Activated CD4-positive, alpha-beta memory T cell treated with anti-CD3 and anti-CD28 coated beads, Interleukin-2, amount 10 ng/mL, durations not matched to agents 7 days and 5 days (primary cell): ENCODE data around the gene PLA2G2E. TPM values are rescaled to one million over a fixed set of nuclear protein-coding genes. Genes with fewer than 3 reads are reported as not detected.
"Not testable (repeated sequence)": the region's sequence is repeated elsewhere in the genome, so short reads cannot be mapped to it uniquely, and the experiment has no call there.

Experiments
- CTCF ChIA-PET: fragments of 350-600 bp; sonication (Branson Sonifier 250); formaldehyde crosslinking; loops from one replicate; lab custom pipeline; 2021; ENCODE audit warnings: antibody characterized with exemption, inconsistent platforms; lab: Charles Lee
- POLR2A ChIA-PET: fragments of 350-600 bp; sonication (Branson Sonifier 250); formaldehyde crosslinking; loops from one replicate; lab custom pipeline; 2021; ENCODE audit warnings: antibody characterized with exemption; lab: Charles Lee
- DNase-seq: peaks from one replicate; pipeline ENCODE4 v3.0.0-alpha.2; 2020
- H3K27ac Mint-ChIP-seq: one replicate; pipeline ENCODE4 v1.8.0; 2021; ENCODE audit warnings: mild to moderate bottlenecking, mixed read lengths
- H3K27me3 Mint-ChIP-seq: one replicate; pipeline ENCODE4 v1.8.0; 2021; ENCODE audit warnings: mixed read lengths
- H3K36me3 Mint-ChIP-seq: one replicate; pipeline ENCODE4 v1.8.0; 2021; ENCODE audit warnings: low read depth, mixed read lengths
- H3K4me1 Mint-ChIP-seq: one replicate; pipeline ENCODE4 v1.8.0; 2021; ENCODE audit warnings: mixed read lengths
- H3K4me3 Mint-ChIP-seq: one replicate; pipeline ENCODE4 v1.8.0; 2021; ENCODE audit warnings: mild to moderate bottlenecking, mixed read lengths
- H3K9me3 Mint-ChIP-seq: one replicate; pipeline ENCODE4 v1.8.0; 2021; ENCODE audit warnings: mixed read lengths
- total RNA-seq, 2 experiments: library from RNA; stranded (reverse); gene quantifications; one replicate each; pipeline ENCODE4 v1.2.3, GENCODE V29; 2021

PLA2G2E gene
- total RNA-seq, 2 experiments from 2014 or later = not detected

- no peak for DNase-seq
- no peaks in the 10 kb centered on the region for H3K9me3 Mint-ChIP-seq
- H3K4me1 Mint-ChIP-seq = no peaks in the 10 kb centered on the region
- POLR2A ChIA-PET = no interaction called here
- CTCF ChIA-PET = no interaction called here
- H3K4me3 Mint-ChIP-seq = no peak overlapping the region
- H3K27ac Mint-ChIP-seq = no peak overlapping the region
- H3K27me3 Mint-ChIP-seq = peaks cover 18% of the 10 kb centered on the region
- no peaks in the 10 kb centered on the region for H3K36me3 Mint-ChIP-seq
Observed at GRCh38 chr1:19945914-19946313, 22.5 kb upstream of the PLA2G2E start.

GRCh38 chr1:19942657-19943056, 19.2 kb upstream of the PLA2G2E start:
- Mint-ChIP-seq H3K4me1 (no peaks in the 10 kb centered on the region), H3K36me3 (no peaks in the 10 kb centered on the region), H3K27me3 (peaks cover 11% of the 10 kb centered on the region), H3K27ac (no peak overlapping the region), H3K4me3 (no peak overlapping the region), H3K9me3 (no peaks in the 10 kb centered on the region)
- DNase-seq = no peak
- CTCF ChIA-PET = no interaction called here
- POLR2A ChIA-PET = no interaction called here

DNA sequence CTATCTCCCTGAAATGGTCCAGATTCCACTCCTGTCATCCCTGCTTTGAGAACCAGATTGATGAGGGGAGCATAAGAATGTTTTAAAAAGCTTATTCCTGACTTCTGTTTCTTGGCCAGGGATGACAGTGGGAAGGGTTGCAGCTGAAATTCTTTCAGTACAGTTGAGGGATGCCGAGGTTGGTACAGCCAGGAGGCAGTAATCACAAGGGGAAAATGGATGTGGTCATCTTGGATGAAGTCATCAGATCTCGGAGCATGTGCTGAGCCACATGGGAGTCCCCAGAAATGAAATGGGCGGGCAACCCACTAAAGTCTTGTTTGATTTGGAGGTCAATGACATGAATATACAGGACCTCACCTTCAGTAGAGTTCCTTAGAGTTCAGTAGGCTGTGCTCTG, 18.7 kb upstream of the PLA2G2E start:
- Mint-ChIP-seq H3K9me3 (no peaks in the 10 kb centered on the region), H3K36me3 (no peaks in the 10 kb centered on the region), H3K4me1 (no peaks in the 10 kb centered on the region), H3K27ac (no peak overlapping the region), H3K4me3 (no peak overlapping the region), H3K27me3 (peaks cover 11% of the 10 kb centered on the region)
- ChIA-PET CTCF (no interaction called here), POLR2A (no interaction called here)
- DNase-seq = no peak

- Mint-ChIP-seq H3K27ac (no peak overlapping the region), H3K4me3 (no peak overlapping the region), H3K27me3 (peaks cover 4% of the 10 kb centered on the region), H3K4me1 (no peaks in the 10 kb centered on the region), H3K9me3 (no peaks in the 10 kb centered on the region), H3K36me3 (no peaks in the 10 kb centered on the region)
- ChIA-PET POLR2A (no interaction called here), CTCF (no interaction called here)
- no peak for DNase-seq
Observed at GRCh38 chr1:19941206-19941568, 17.8 kb upstream of the PLA2G2E start.

DNA sequence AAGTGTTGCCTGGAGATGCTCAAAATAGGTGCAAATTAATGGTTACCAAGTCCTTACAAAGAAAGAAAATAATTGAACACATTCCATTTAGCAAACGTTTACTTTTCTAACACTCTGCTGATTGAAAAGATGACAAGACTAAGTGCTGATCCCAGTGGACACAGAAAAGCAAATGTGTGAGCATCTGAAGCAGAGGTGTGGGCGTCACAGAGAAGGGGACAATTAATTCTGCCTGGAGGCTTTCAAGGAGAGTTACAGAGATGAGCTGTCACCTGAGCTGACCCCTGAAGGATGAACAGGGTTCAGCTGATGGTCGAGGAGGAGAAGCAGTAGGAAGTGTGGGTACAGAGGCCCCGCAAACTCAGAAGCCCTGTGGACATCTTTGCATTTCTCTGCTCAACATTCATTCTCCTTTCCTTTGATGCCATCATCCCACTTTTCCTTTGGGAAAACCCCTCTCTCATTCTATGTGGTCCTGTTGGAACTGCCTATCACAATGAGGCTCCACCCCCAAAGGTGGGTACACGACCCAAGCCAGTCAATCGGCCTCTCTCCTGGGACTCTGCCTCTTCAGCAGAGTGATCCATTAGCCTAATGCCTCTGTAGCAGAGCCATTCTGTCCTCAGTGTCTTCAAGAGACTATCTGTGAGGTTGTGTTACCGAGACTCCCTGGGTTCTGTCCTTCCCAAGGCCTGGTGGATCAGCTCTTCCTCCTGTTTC, 17.2 kb upstream of the PLA2G2E start:
- Mint-ChIP-seq H3K9me3 (no peaks in the 10 kb centered on the region), H3K36me3 (no peaks in the 10 kb centered on the region), H3K4me3 (no peak overlapping the region), H3K27ac (no peak overlapping the region), H3K27me3 (peaks cover 3% of the 10 kb centered on the region), H3K4me1 (no peaks in the 10 kb centered on the region)
- no peak for DNase-seq
- ChIA-PET POLR2A (no interaction called here), CTCF (no interaction called here)

- no peak overlapping the region for H3K27ac Mint-ChIP-seq
- ChIA-PET CTCF (no interaction called here), POLR2A (no interaction called here)
- H3K4me1 Mint-ChIP-seq = no peaks in the 10 kb centered on the region
- no peak overlapping the region for H3K4me3 Mint-ChIP-seq
- no peaks in the 10 kb centered on the region for H3K27me3 Mint-ChIP-seq
- H3K9me3 Mint-ChIP-seq = no peaks in the 10 kb centered on the region
- no peak for DNase-seq
- no peaks in the 10 kb centered on the region for H3K36me3 Mint-ChIP-seq
Observed at GRCh38 chr1:19938472-19938871, 15.1 kb upstream of the PLA2G2E start.

DNA sequence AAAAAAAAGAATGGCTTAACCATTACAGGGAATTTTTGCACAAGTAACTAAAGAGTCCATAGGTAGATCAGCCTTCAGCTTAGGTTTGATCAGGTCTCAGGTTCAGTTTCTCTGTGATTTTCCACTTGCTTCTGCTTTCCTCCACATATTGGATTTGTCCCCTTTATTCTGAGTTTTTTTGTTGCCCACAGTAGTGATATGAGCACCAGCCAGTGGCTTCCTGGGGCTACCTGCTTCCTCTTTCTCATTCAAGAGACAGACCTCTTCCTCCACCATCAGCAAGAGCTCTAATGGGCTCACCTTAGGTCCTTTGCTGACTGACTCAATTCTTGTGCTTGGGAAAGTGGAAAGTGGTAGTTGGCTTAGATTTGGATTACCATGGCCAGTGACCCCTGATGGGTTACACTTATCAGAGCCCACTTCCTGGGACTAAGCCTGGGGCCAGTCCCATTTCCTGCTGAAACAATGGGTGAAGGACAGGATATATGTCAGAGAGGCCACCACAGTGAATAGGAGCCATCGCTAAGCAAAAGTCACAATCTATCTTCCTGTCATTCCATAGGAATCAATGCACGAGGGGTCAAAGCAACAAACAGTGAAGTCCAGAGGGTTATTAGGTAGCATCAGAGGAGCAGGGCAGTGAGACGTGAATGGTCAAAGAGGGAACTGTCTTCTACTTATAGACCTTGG, 12.8 kb upstream of the PLA2G2E start:
- H3K36me3 Mint-ChIP-seq = peaks cover 6% of the 10 kb centered on the region
- ChIA-PET POLR2A (interaction anchor here (1.4 kb wide), 1 partner anchor 15 kb away, joined by 4 read pairs; no protein-coding TSS in a partner anchor), CTCF (no interaction called here)
- no peaks in the 10 kb centered on the region for H3K27me3 Mint-ChIP-seq
- peaks cover 17% of the 10 kb centered on the region for H3K9me3 Mint-ChIP-seq
- no peaks in the 10 kb centered on the region for H3K4me1 Mint-ChIP-seq
- DNase-seq = no peak
- H3K27ac Mint-ChIP-seq = no peak overlapping the region
- no peak overlapping the region for H3K4me3 Mint-ChIP-seq

- peaks cover 28% of the 10 kb centered on the region for H3K9me3 Mint-ChIP-seq
- H3K4me3 Mint-ChIP-seq = no peak overlapping the region
- peaks cover 6% of the 10 kb centered on the region for H3K36me3 Mint-ChIP-seq
- ChIA-PET POLR2A (no interaction called here), CTCF (no interaction called here)
- H3K4me1 Mint-ChIP-seq = no peaks in the 10 kb centered on the region
- no peaks in the 10 kb centered on the region for H3K27me3 Mint-ChIP-seq
- no peak for DNase-seq
- H3K27ac Mint-ChIP-seq = no peak overlapping the region
Observed at GRCh38 chr1:19934336-19934735, 10.9 kb upstream of the PLA2G2E start.

- H3K36me3 Mint-ChIP-seq = peaks cover 6% of the 10 kb centered on the region
- ChIA-PET POLR2A (no interaction called here), CTCF (no interaction called here)
- no peak for DNase-seq
- H3K9me3 Mint-ChIP-seq = peaks cover 29% of the 10 kb centered on the region
- H3K27ac Mint-ChIP-seq = no peak overlapping the region
- no peaks in the 10 kb centered on the region for H3K27me3 Mint-ChIP-seq
- H3K4me3 Mint-ChIP-seq = no peak overlapping the region
- no peaks in the 10 kb centered on the region for H3K4me1 Mint-ChIP-seq
Observed at GRCh38 chr1:19932866-19933265, 9.4 kb upstream of the PLA2G2E start.

- H3K27me3 Mint-ChIP-seq, CTCF ChIA-PET, H3K36me3 Mint-ChIP-seq, H3K4me3 Mint-ChIP-seq, POLR2A ChIA-PET, H3K4me1 Mint-ChIP-seq, H3K27ac Mint-ChIP-seq, DNase-seq: not testable (repeated sequence)
- peaks cover 18% of the 10 kb centered on the region for H3K9me3 Mint-ChIP-seq
Observed at GRCh38 chr1:19927130-19927421, 3.7 kb upstream of the PLA2G2E start.

DNA sequence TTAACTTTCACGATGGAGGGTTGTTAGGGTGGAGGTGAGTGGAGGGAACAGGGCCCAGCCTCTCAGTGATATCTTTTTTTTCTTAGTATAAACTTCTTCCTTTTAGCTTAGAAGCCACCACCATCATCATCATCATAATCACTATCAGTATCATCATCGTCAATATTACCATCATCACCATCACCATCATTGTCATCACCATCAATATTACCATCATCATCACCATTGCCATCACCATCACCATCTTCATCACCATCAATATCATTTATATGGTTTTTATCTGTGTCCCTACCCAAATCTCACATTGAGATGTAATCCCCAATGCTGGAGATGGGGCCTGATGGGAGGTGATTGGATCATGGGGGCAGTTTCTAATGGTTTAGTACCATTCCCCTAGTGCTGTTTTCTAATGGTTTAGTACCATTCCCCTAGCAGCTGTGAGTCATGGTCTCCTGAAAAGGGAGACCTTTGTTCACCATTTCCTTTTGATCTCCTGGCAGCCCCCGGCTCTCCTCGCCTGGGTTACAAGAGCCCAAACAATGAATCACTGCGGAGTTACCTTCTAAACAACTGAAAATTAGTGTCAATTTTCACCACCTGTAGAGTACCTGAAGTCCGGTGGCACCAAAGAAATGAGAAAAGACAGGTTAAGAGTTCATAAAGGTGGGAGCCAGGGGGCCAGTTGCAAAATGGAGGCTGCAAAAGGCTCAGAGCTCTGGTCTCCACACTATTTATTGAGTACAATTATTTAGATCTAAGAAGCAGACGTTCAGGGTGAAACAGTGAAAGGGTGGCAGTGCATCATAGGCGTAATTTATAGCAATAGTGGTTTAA, 3.1 kb upstream of the PLA2G2E start:
- Mint-ChIP-seq H3K27me3 (no peaks in the 10 kb centered on the region), H3K36me3 (no peaks in the 10 kb centered on the region), H3K27ac (no peak overlapping the region), H3K4me3 (no peak overlapping the region), H3K9me3 (peaks cover 12% of the 10 kb centered on the region), H3K4me1 (no peaks in the 10 kb centered on the region)
- CTCF ChIA-PET = no interaction called here
- no peak for DNase-seq
- POLR2A ChIA-PET = no interaction called here

DNA sequence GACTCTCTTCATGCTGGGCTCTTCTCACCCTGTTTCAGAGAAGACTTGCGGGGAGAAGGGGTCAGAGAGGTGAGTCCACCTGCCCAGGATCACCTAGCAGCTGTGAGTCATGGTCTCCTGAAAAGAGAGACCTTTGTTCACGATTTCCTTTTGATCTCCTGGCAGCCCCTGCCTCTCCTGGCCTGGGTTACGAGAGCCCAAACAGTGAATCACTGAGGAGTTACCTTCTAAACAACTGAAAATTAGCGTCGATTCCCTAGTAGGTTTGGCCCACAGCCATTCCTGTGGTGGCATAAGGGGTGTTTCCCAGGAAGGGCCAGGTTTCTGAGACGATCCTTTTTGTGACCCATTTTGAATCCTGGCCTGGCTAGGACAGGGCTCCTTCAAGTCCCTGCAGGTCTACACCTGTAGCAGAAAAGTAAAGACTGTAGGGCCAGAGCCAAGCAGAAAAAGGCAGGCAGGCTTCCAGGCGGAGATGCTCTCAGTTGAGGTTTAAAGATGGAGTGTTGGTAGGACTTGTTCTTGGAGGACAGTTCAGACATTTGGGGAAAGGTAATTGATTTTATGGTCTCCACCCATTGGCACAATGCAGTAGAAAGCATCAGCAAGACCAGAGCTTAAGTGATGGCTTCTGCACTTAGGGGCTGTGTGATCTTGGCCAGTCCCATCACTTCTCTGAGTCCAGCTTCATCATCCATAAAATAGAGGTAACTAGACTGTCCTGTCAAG, 2.1 kb upstream of the PLA2G2E start:
- Mint-ChIP-seq H3K4me1 (no peaks in the 10 kb centered on the region), H3K36me3 (no peaks in the 10 kb centered on the region), H3K27ac (no peak overlapping the region), H3K4me3 (no peak overlapping the region), H3K27me3 (no peaks in the 10 kb centered on the region), H3K9me3 (peaks cover 7% of the 10 kb centered on the region)
- DNase-seq = no peak
- POLR2A ChIA-PET = no interaction called here
- CTCF ChIA-PET = no interaction called here

DNA sequence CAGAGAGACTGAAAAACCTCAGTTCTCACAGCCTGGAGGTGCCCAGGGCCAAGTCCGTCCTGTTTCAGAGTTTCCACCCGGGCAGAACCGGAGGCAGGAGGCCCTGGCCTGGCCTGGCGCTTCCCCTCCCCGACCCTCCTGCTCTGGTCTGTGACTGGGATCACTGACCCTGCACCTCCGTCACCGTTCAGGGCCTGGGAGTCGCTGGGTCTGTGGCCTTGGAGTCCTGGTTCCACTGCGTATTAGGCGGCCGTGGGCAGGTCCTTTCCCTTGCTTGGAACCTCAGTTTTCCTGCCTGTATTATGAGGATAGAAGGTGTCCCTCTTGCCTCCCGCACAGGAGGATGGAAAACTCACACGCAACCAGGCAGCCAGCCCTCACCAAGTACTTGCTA, 533 bp upstream of the PLA2G2E start:
- Mint-ChIP-seq H3K36me3 (no peaks in the 10 kb centered on the region), H3K27ac (no peak overlapping the region), H3K27me3 (no peaks in the 10 kb centered on the region), H3K4me1 (no peaks in the 10 kb centered on the region), H3K9me3 (no peaks in the 10 kb centered on the region), H3K4me3 (no peak overlapping the region)
- CTCF ChIA-PET = no interaction called here
- no peak for DNase-seq
- POLR2A ChIA-PET = no interaction called here
